Kidney (tissue), 14 donors: ENCODE data around the gene CACNB4. TPM values are rescaled to one million over a fixed set of nuclear protein-coding genes. Genes with fewer than 3 reads are reported as not detected.

Source experiments
- DNase-seq, 5 donors: peaks; one replicate each; pipeline ENCODE4 v3.0.0-alpha.2; 2013 to 2020
- FAIRE-seq: peaks from 2 replicates; lab custom pipeline; 2012; peaks lifted over from hg19 to GRCh38; lab: Jason Lieb, UNC
- H3K27ac ChIP-seq, 2 donors: one replicate each; pipeline ENCODE4 v1.7.0; 2013; ENCODE audit warnings: low read depth in 2 of 2, low read length in 2 of 2, inconsistent platforms in 1 of 2
- H3K27me3 ChIP-seq: one replicate; pipeline ENCODE4 v1.7.1; 2013; ENCODE audit warnings: low read length, inconsistent platforms; ENCODE audit not compliant: control insufficient read depth, insufficient read depth
- H3K36me3 ChIP-seq, 3 donors: one replicate each; pipeline versions ENCODE4 v1.7.0 to v1.7.1; 2013; ENCODE audit warnings: low read length in 3 of 3, control low read depth in 1 of 3, inconsistent platforms in 1 of 3; ENCODE audit not compliant: insufficient read depth in 3 of 3, control insufficient read depth in 2 of 3
- H3K4me1 ChIP-seq, 3 donors: one replicate each; pipeline versions ENCODE4 v1.7.0 to v1.7.1; 2013; ENCODE audit warnings: low read length in 3 of 3, inconsistent platforms in 1 of 3, low read depth in 1 of 3; ENCODE audit not compliant: control insufficient read depth in 2 of 3, insufficient read depth in 2 of 3
- H3K4me3 ChIP-seq, 3 donors: one replicate each; pipeline versions ENCODE4 v1.7.0 to v1.8.1; 2013; ENCODE audit warnings: low read length in 3 of 3, control low read depth in 1 of 3, inconsistent platforms in 1 of 3
- H3K9ac ChIP-seq, 3 donors: one replicate each; pipeline versions ENCODE4 v1.7.0 to v1.7.1; 2013; ENCODE audit warnings: low read length in 3 of 3, control low read depth in 1 of 3, inconsistent platforms in 1 of 3
- H3K9me3 ChIP-seq, 3 donors: one replicate each; pipeline versions ENCODE4 v1.7.0 to v1.7.1; 2013; ENCODE audit warnings: low read length in 3 of 3, control low read depth in 1 of 3, inconsistent platforms in 1 of 3; ENCODE audit not compliant: control insufficient read depth in 2 of 3, insufficient read depth in 1 of 3
- intact Hi-C: fragments of 100-400 bp; cut with DNase I; formaldehyde crosslinking; loops from one replicate; pipeline ENCODE4 v1.11.1; 2022
- polyA plus RNA-seq: library from polyadenylated mRNA; stranded (reverse); fragments of 350-450 nt; fragmentation: Illumina TruSeq; extraction: RNeasy Lipid Tissue Mini Kit (QIAGEN cat#74804); gene quantifications from one replicate; pipeline ENCODE4 v1.2.3, GENCODE V29; 2014; ENCODE audit warnings: low read depth, low replicate concordance; ENCODE audit not compliant: insufficient read depth
- total RNA-seq: library from RNA; stranded (reverse); fragmentation: NEBNext Ultra II Directional; extraction: Animal tissue kit (Norgen Biotek cat#: 25700); gene quantifications from one replicate; pipeline ENCODE4 v1.2.1, GENCODE V29; 2021
- TF ChIP-seq, protein P1 (sequence below): IDR thresholded peaks from 3 replicates; pipeline ENCODE4 v1.5.1; 2012; ENCODE audit warnings: mild to moderate bottlenecking, moderate library complexity, borderline replicate concordance; ENCODE audit not compliant: insufficient read depth; ENCODE audit errors: extremely low read depth
- donor health status: control.
- donor health status: control.
- donor health status: control.
- donor health status: control.
- donor health status: control.
- donor health status: DM: yes; HTN: yes; CAD: no.
- donor health status: Normal renal cell carcinoma (clear cell type).

The CACNB4 gene
- total and polyA plus RNA-seq, 2 donors from 2014 or later: 1.3 to 2.2 TPM

DNA sequence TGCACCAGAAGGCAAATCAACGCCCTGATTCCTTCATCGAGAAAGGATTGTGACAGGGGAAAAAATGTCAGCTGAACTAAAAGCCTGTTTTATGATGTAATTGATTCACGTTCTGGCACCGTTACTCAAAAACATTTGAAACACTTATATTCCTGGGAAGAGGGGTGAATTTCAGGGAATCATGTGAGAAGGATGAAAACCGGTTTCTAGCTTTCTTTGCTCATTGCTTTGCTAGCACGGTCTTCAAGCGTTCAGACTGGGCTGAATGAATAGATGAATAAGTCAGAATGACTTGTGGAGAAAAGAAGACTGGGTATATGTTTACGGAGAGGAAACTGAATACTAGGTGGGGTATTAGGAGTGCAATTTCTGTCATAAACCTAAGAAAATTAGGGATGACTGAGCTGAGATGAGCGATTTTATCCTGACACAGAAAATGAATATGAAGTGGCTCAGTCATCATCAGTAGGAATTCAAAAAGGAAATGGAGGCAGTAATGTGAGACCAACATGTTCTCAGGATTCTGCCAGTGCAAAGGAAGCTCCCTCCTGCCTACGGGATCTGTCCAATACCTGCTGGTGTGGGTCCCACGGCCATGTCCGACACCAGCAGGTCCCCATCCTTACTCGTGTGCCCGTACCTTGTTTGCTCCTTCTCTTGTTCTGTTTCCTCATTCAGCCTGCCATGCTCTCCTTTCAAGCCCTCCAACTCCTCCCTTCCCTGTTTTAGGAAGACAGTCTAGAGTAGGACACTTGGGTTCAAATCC, 146.0 kb downstream of the CACNB4 start:
- Histone ChIP-seq H3K36me3 (no peaks in the 10 kb centered on the region), H3K27ac (no peak overlapping the region), H3K9me3 (no peaks in the 10 kb centered on the region), H3K4me1 (no peaks in the 10 kb centered on the region), H3K4me3 (no peak overlapping the region), H3K27me3 (no peaks in the 10 kb centered on the region), H3K9ac (no peak overlapping the region)
- DNase-seq: no peak
- intact Hi-C loops: no loop called here
- TF ChIP-seq, protein P1, sequence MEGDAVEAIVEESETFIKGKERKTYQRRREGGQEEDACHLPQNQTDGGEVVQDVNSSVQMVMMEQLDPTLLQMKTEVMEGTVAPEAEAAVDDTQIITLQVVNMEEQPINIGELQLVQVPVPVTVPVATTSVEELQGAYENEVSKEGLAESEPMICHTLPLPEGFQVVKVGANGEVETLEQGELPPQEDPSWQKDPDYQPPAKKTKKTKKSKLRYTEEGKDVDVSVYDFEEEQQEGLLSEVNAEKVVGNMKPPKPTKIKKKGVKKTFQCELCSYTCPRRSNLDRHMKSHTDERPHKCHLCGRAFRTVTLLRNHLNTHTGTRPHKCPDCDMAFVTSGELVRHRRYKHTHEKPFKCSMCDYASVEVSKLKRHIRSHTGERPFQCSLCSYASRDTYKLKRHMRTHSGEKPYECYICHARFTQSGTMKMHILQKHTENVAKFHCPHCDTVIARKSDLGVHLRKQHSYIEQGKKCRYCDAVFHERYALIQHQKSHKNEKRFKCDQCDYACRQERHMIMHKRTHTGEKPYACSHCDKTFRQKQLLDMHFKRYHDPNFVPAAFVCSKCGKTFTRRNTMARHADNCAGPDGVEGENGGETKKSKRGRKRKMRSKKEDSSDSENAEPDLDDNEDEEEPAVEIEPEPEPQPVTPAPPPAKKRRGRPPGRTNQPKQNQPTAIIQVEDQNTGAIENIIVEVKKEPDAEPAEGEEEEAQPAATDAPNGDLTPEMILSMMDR: no peak
- FAIRE-seq: no peak

DNA sequence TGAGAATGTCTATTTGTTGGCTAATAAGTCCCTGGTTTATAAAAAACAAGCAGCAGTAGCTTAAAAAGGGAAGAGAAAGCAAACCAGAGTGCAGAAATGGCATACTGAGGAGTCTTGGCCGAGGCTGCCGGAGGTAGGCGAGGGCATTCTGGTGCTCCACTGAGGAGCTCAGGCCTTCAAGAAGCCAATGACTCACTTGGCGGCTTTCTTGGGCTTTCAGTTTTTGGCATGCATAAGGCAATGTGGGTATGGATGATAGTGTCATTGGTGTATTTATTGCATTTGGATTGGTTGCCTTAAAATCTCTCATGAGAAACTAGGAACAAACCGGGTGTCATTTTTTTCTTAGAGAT, 151.1 kb downstream of the CACNB4 start:
- H3K9me3 ChIP-seq: no peaks in the 10 kb centered on the region
- peak overlapping the region in 1 of 2 donors; percentile 4 for H3K27ac ChIP-seq
- H3K27me3 ChIP-seq: no peaks in the 10 kb centered on the region
- no peak for FAIRE-seq
- H3K4me3 ChIP-seq: peak overlapping the region in 2 of 3 donors; percentile 20 to 60
- H3K36me3 ChIP-seq: no peaks in the 10 kb centered on the region
- intact Hi-C loops: no loop called here
- H3K9ac ChIP-seq: peak overlapping the region in 1 of 3 donors; percentile 38
- no peak for DNase-seq
- TF ChIP-seq, protein P1: no peak
- H3K4me1 ChIP-seq: peaks cover 0 to 4% (median 0%) of the 10 kb centered on the region in 3 donors

DNA sequence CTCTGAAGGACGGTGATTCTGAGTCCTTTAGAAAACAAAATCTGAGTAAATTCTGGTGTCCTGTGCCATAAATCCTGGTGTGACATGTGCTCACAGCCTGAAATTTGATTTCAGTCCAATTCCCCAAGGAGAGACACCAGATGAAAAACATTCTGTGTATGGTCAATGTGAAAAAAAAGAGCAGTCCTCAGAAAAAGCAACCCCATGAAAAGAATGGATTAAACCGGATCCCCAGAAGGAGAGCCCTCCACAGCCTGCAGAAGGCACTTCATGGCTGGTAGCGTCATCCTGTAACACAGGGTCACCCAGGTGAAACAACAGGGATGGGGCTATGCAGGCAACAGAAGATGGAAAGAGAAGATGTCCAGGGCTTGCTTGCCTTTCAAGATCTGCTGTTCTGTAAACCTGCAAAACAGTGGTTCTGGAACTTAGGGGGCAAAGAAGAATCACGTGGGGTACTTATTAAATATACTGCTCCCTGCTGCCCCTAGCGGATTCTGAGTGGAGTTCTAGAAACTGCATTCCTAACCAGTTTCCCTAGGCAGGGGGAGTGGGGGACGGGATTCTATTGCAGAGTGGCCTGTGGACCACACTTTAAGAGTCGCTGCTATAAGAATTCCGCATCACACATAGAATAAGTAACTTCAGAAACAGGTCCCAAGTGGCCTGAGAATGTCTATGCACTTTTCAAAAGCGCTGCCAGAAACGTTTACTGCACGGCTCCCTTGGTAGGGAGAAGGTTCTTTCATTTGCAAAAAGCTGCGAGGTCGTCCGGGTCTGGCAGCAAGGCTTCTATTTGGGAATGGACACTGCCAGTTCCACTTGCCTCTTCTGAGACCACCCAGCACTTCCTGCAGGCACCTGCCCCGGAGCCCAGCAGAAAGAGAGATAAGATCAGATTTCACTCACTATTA, 151.7 kb downstream of the CACNB4 start:
- no peak overlapping the region for H3K27ac ChIP-seq
- DNase-seq (peak in 4 of 5 donors; percentile 58 to 87 (median 70)), FAIRE-seq (no peak)

More for the DNA sequence above, 151.7 kb downstream of the CACNB4 start:
- no peaks in the 10 kb centered on the region for H3K36me3 ChIP-seq
- peaks cover 0 to 4% (median 0%) of the 10 kb centered on the region in 3 donors for H3K4me1 ChIP-seq
- H3K9ac ChIP-seq: peak overlapping the region in 1 of 3 donors; percentile 38
- peak overlapping the region; percentile 20 to 60 (median 39) for H3K4me3 ChIP-seq
- no peaks in the 10 kb centered on the region for H3K27me3 ChIP-seq
- TF ChIP-seq, protein P1: peak; percentile 47
- intact Hi-C loops: no loop called here
- H3K9me3 ChIP-seq: no peaks in the 10 kb centered on the region
